ENCODE results near the gene MEGF11.

The MEGF11 gene

DNA sequence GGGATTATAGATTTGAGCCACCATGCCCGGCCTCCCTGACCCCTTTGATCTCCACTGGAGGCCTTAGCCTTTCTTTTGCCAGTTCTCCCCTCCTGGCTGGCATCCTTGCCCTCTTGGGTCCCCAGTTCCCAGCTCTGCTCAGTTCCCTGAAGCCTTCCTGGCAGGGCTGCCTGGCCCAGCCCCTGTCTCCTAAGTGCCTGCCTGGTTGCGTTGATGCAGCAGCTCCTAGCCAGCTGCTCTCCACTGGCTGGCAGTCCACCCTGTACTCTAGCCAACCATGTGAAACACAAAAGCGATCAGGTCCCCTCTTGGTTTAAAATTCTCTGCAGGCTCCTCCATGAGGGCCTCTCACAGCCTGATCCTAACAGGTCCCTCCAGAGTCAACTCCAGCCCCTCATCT, 199.6 kb downstream of the MEGF11 start:
- DNase-seq (ENCODE audit: low read depth), result no peak
- no peak overlapping the region for H3K4me3 ChIP-seq (ENCODE audit: low read length)
- TF ChIP-seq, protein P1, sequence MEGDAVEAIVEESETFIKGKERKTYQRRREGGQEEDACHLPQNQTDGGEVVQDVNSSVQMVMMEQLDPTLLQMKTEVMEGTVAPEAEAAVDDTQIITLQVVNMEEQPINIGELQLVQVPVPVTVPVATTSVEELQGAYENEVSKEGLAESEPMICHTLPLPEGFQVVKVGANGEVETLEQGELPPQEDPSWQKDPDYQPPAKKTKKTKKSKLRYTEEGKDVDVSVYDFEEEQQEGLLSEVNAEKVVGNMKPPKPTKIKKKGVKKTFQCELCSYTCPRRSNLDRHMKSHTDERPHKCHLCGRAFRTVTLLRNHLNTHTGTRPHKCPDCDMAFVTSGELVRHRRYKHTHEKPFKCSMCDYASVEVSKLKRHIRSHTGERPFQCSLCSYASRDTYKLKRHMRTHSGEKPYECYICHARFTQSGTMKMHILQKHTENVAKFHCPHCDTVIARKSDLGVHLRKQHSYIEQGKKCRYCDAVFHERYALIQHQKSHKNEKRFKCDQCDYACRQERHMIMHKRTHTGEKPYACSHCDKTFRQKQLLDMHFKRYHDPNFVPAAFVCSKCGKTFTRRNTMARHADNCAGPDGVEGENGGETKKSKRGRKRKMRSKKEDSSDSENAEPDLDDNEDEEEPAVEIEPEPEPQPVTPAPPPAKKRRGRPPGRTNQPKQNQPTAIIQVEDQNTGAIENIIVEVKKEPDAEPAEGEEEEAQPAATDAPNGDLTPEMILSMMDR (conservative IDR thresholded peaks at IDR 0.05; ENCODE audit: low read length), result no peak

DNA sequence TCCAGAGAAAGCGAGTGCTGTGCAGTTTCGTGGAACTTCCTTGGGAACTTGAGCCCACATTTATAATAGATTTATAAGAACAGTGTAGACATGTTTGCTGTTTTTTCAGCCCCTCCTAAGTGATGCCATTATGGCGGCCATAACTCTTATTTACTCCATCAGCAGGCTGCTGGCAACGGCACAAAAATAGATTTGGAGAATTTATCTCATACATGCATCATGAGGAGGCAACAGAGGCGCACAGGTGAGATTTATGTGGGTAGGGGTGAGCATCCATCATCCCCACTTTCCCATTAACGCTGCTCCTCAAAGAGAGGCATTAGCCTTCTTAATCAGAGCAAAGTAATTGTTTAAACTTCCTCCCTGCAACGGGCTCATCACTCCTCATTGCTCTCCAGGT, 201.7 kb downstream of the MEGF11 start:
- no peak for DNase-seq (ENCODE audit: low read depth)
- H3K4me3 ChIP-seq (ENCODE audit: low read length), result no peak overlapping the region
- TF ChIP-seq, protein P1 (conservative IDR thresholded peaks at IDR 0.05; ENCODE audit: low read length), result no peak

DNA sequence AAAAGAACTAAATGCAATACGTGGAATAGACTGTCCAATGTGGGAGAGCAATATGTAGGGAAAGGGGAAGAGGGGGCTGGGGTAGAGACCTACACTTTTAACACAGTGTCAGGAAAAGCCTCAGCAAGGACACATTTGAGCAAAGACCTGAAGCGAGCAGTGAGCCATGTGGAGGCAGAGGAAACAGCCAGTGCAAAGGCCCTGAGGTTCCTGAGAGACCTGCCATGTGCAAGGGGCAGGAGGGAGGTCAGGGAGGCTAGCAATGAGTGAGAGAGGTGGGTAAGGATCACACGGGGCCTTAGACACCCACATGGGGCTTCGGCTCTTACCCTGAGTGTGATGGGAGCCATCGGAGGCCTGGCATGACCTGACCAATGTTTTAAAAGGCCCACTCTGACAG, 203.3 kb downstream of the MEGF11 start:
- TF ChIP-seq, protein P1 (conservative IDR thresholded peaks at IDR 0.05; ENCODE audit: low read length), result no peak
- H3K4me3 ChIP-seq (ENCODE audit: low read length), result no peak overlapping the region
- DNase-seq (ENCODE audit: low read depth), result no peak

DNA sequence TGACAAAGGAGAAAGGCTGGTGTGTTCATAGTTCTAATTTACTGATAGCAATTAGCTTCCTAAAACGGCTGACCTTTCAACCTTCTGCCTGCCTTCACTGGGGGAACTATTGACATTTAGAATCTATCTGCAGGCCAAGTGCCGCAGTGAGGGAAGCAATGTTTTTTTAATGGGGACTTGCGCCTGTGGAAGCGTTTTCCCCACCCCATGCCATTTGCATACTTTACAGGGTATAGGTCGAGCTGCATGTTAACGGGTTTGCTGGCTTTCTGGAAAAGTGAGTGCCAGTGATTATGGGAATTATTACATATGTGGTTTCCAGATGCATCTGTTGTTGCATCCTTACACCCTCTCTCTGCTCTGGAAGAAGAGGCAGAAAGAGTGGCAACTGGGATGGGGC, 204.2 kb downstream of the MEGF11 start:
- TF ChIP-seq, protein P1 (conservative IDR thresholded peaks at IDR 0.05; ENCODE audit: low read length), result no peak
- H3K4me3 ChIP-seq (ENCODE audit: low read length), result no peak overlapping the region
- DNase-seq (ENCODE audit: low read depth), result no peak

DNA sequence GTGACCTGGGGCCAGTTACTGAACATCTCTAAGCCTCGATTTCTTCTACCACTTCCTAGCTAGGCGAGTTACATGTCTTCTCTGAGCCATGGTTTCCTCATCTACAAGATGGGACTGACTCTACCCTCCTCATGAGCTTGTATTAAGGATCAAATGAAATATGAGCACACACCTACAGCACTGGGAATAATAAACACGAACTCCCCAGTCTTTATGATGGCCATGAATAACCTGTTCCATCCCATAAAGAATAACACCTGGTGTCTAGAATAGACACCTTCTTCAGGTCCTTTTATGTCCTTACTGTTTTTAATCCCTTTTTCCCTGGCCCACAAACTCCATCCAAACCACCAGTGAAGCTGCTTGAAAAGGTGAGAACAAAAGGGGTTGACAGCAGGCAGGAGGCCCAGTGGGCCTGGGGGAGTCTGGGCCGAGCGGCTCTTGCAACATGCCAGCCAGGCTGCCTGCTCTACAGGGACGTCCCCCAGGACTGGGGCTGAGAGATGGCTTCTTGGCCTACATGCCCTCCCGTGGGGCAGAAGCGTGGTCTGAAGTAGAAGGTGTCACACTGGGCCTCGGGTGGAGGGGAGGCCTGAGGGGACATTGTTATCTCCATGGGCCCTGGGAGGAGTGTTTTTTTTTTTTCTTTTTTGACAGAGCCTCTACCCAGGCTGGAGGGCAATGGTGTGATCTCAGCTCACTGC, 206.1 kb downstream of the MEGF11 start:
- H3K4me3 ChIP-seq (ENCODE audit: low read length), result no peak overlapping the region
- no peak for DNase-seq (ENCODE audit: low read depth)
- TF ChIP-seq, protein P1 (conservative IDR thresholded peaks at IDR 0.05; ENCODE audit: low read length), result no peak

DNA sequence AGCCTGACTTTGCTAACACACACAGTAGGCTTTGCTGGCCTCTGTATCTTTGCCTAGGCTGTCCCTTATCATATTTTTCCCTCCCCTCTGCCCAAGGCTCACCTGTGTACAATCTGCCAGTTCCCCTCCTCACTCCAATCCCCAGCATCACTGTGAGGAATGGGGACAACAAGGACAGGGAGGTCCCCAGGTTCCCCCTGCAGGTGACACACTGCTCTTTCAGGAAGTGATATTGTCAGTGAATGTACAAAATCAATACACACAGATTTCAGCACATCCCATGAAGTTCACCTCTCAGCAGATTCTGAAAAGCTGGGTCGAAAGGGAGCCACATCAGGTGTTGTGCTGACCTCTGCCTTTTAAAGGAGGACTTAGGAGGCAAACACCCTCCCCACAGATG, 206.8 kb downstream of the MEGF11 start:
- no peak for DNase-seq (ENCODE audit: low read depth)
- TF ChIP-seq, protein P1 (conservative IDR thresholded peaks at IDR 0.05; ENCODE audit: low read length), result no peak
- no peak overlapping the region for H3K4me3 ChIP-seq (ENCODE audit: low read length)

DNA sequence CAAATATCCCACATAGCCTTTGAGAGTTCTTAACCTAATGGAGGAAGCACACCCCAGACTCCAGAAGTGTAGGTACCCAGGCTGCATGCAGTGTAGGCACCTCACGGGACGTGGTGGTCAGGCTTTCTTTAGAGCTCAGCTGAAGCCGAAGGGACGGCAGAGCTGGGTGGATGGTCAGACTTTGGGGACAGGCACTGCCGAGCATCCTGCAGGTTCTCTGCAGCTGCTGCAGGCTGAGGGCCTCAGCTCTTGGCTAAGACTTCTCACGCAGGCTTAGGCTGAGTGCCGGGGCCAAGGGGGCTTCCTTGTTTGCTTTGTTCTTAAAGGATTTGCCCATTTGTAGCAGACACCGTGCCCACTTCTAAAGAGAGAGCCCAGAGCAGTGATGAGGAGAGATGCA, 207.2 kb downstream of the MEGF11 start:
- TF ChIP-seq, protein P1 (conservative IDR thresholded peaks at IDR 0.05; ENCODE audit: low read length), result no peak
- no peak for DNase-seq (ENCODE audit: low read depth)
- H3K4me3 ChIP-seq (ENCODE audit: low read length), result no peak overlapping the region

Data from AG10803 (cell line).